Keratinocyte (primary cell): ENCODE measurements around the gene BCAS3. TPM values are rescaled to one million over a fixed set of nuclear protein-coding genes. Genes with fewer than 3 reads are reported as not detected.

Experiments
- DNase-seq: peaks from one replicate; pipeline ENCODE4 v3.0.0-alpha.2; 2011; ENCODE audit warnings: low read depth, missing footprints, low spot score
- FAIRE-seq: peaks from 2 replicates; lab custom pipeline; 2011; peaks lifted over from hg19 to GRCh38; lab: Jason Lieb, UNC
- H2AFZ ChIP-seq: 2 replicates; pipeline ENCODE4 v1.6.0; 2012; ENCODE audit warnings: low read length, control low read depth, inconsistent platforms; ENCODE audit not compliant: control insufficient read depth
- H3K27ac ChIP-seq: 2 replicates; pipeline ENCODE4 v1.5.1; 2011; ENCODE audit warnings: low read length; ENCODE audit not compliant: control insufficient read depth, insufficient read depth
- H3K27me3 ChIP-seq: 3 replicates; pipeline ENCODE4 v1.6.0; 2011; ENCODE audit warnings: low read length; ENCODE audit not compliant: control insufficient read depth, insufficient read depth; ENCODE audit errors: extremely low read depth
- H3K36me3 ChIP-seq, 2 experiments: 2 replicates in 1 of 2; 3 replicates in 1 of 2; pipeline ENCODE4 v1.5.1; 2011; ENCODE audit warnings: low read length in 2 of 2, mild to moderate bottlenecking in 1 of 2; ENCODE audit not compliant: control insufficient read depth in 2 of 2, insufficient read depth in 2 of 2; ENCODE audit errors: extremely low read depth in 1 of 2
- H3K4me1 ChIP-seq: 3 replicates; pipeline ENCODE4 v1.5.1; 2011; ENCODE audit warnings: low read length; ENCODE audit not compliant: control insufficient read depth, insufficient read depth; ENCODE audit errors: extremely low read depth
- H3K4me2 ChIP-seq: 3 replicates; pipeline ENCODE4 v1.6.0; 2011; ENCODE audit warnings: low read depth, low read length; ENCODE audit not compliant: control insufficient read depth, insufficient read depth; ENCODE audit errors: extremely low read depth
- H3K4me3 ChIP-seq, 3 experiments: fragments of 200-600 bp in 1 of 3; sonication (generic) in 1 of 3; 2 replicates in 2 of 3; 3 replicates in 1 of 3; pipeline ENCODE4 v1.5.1; 2011 to 2016; ENCODE audit warnings: low read length in 3 of 3, mild to moderate bottlenecking in 3 of 3, control low read depth in 2 of 3, inconsistent platforms in 1 of 3, low read depth in 1 of 3, mixed read lengths in 1 of 3, mixed run types in 1 of 3, moderate library complexity in 1 of 3; ENCODE audit not compliant: control insufficient read depth in 2 of 3, insufficient read depth in 2 of 3; ENCODE audit errors: extremely low read depth in 1 of 3
- H3K79me2 ChIP-seq: 2 replicates; pipeline ENCODE4 v1.6.0; 2012; ENCODE audit warnings: low read length; ENCODE audit not compliant: control insufficient read depth, insufficient read depth
- H3K9ac ChIP-seq: 3 replicates; pipeline ENCODE4 v1.6.0; 2011; ENCODE audit warnings: low read length; ENCODE audit not compliant: control insufficient read depth, insufficient read depth; ENCODE audit errors: extremely low read depth
- H3K9me1 ChIP-seq: 3 replicates; pipeline ENCODE4 v1.6.0; 2011; ENCODE audit warnings: low read length; ENCODE audit not compliant: control insufficient read depth, insufficient read depth; ENCODE audit errors: extremely low read depth
- H3K9me3 ChIP-seq: 2 replicates; pipeline ENCODE4 v1.5.1; 2012; ENCODE audit warnings: low read depth, low read length; ENCODE audit not compliant: control insufficient read depth
- H4K20me1 ChIP-seq: 3 replicates; pipeline ENCODE4 v1.6.0; 2011; ENCODE audit warnings: low read length; ENCODE audit not compliant: control insufficient read depth, insufficient read depth; ENCODE audit errors: extremely low read depth
- CTCF ChIP-seq, 3 experiments: IDR thresholded peaks in 1 of 3; conservative IDR thresholded peaks in 1 of 3; optimal IDR thresholded peaks in 1 of 3; 2 replicates in 2 of 3; 3 replicates in 1 of 3; pipeline versions ENCODE3 to v1.5.1; 2011; ENCODE audit warnings: low read length in 3 of 3, mild to moderate bottlenecking in 3 of 3, moderate library complexity in 2 of 3, control low read depth in 1 of 3, inconsistent platforms in 1 of 3; ENCODE audit not compliant: insufficient read depth in 2 of 3; ENCODE audit errors: extremely low read depth in 1 of 3
- EZH2 ChIP-seq: IDR thresholded peaks from one replicate; pipeline ENCODE4 v1.6.1; 2012; ENCODE audit warnings: inconsistent platforms, mild to moderate bottlenecking, low read length, moderate library complexity
- dilution Hi-C: fragments of 300-500 bp; cut with MboI; formaldehyde crosslinking; loops from one replicate; pipeline ENCODE4 v1.7.0; 2020; ENCODE audit warnings: low sequenced_read_pairs; ENCODE audit not compliant: extremely low pct_ligation_motif_present
- polyA plus RNA-seq, 5 experiments: library from polyadenylated mRNA; depleted of rRNA in 3 of 5; stranded (reverse) in 3 of 5; stranded (forward) in 1 of 5; unstranded in 1 of 5; fragments of >200 nt; gene quantifications; 1 replicate in 1 of 5; 2 replicates in 3 of 5; 3 replicates in 1 of 5; pipeline versions ENCODE4 v1.2.1 to v1.2.3, GENCODE V29; 2011 to 2012; ENCODE audit warnings: missing spikeins in 2 of 5, low read depth in 1 of 5, low replicate concordance in 1 of 5

Gene BCAS3
- polyA plus RNA-seq, 1 donor (not counting 4 experiments of a cell fraction or from before 2014, with no cell fraction given): 11.8 TPM

- H3K27me3 ChIP-seq: peaks cover 6% of the 10 kb centered on the region
- no peaks in the 10 kb centered on the region for H4K20me1 ChIP-seq
- no peaks in the 10 kb centered on the region for H3K9me3 ChIP-seq
- H3K9ac ChIP-seq: no peak overlapping the region
- H3K4me2 ChIP-seq: peak overlapping the region; percentile 66
- no peaks in the 10 kb centered on the region for H3K79me2 ChIP-seq
- no peaks in the 10 kb centered on the region for H3K9me1 ChIP-seq
- H3K36me3 ChIP-seq: no peaks in the 10 kb centered on the region
- TF ChIP-seq EZH2: no peak
- H3K4me1 ChIP-seq: peaks cover 12% of the 10 kb centered on the region
- no peak overlapping the region for H3K27ac ChIP-seq
- H3K4me3 ChIP-seq: no peak overlapping the region
- no peak for FAIRE-seq
- no peak for DNase-seq
- H2AFZ ChIP-seq: no peak overlapping the region
- dilution Hi-C loops: no loop called here
Observed at GRCh38 chr17:61313461-61314326, 636.0 kb downstream of the BCAS3 start.

GRCh38 chr17:61314368-61315078 is 636.9 kb downstream of the BCAS3 start:
- Histone ChIP-seq H2AFZ (no peak overlapping the region), H3K36me3 (no peaks in the 10 kb centered on the region), H3K9me1 (no peaks in the 10 kb centered on the region), H3K9me3 (no peaks in the 10 kb centered on the region), H3K27ac (no peak overlapping the region), H4K20me1 (no peaks in the 10 kb centered on the region), H3K4me1 (peaks cover 12% of the 10 kb centered on the region), H3K4me3 (no peak overlapping the region), H3K27me3 (peaks cover 6% of the 10 kb centered on the region), H3K4me2 (peak overlapping the region; percentile 66), H3K9ac (no peak overlapping the region), H3K79me2 (no peaks in the 10 kb centered on the region)
- FAIRE-seq: peak; percentile 96
- dilution Hi-C loops: no loop called here
- no peak for TF ChIP-seq CTCF (optimal IDR thresholded peaks at IDR 0.05 in 1 of 3, IDR thresholded peaks at IDR 0.05 in 1 of 3, conservative IDR thresholded peaks at IDR 0.05 in 1 of 3; ENCODE audit: extremely low read depth in 1 of 3, insufficient read depth in 2 of 3, low read length in 3 of 3)
- no peak for TF ChIP-seq EZH2
- DNase-seq: peak; percentile 11
